ENCODE results near the gene SLC24A3.

Gene SLC24A3

GRCh38 chr20:19486446-19486845 lies 274.0 kb downstream of the SLC24A3 start:
- no peaks in the 10 kb centered on the region for H3K4me1 ChIP-seq (ENCODE audit: control insufficient read depth, low read length)
- no peaks in the 10 kb centered on the region for H4K20me1 ChIP-seq (ENCODE audit: control insufficient read depth, insufficient read depth, low read depth, low read length)
- H3K9me2 ChIP-seq (replicated peaks; ENCODE audit: control insufficient read depth, low read length) = no peaks in the 10 kb centered on the region
- no peak for TF ChIP-seq CTCF (IDR thresholded peaks at IDR 0.05; ENCODE audit: low read depth, low read length, poor library complexity, severe bottlenecking)
- no peak for TF ChIP-seq EZH2phosphoT487 (IDR thresholded peaks at IDR 0.05; ENCODE audit: borderline replicate concordance, low read length)
- no peaks in the 10 kb centered on the region for H3K27me3 ChIP-seq (ENCODE audit: control insufficient read depth, low read length)
- no peaks in the 10 kb centered on the region for H3K36me3 ChIP-seq (ENCODE audit: control insufficient read depth, low read length)
- no peak overlapping the region for H3K4me3 ChIP-seq (ENCODE audit: low read length)
- no peaks in the 10 kb centered on the region for H3K9me3 ChIP-seq (ENCODE audit: control insufficient read depth, insufficient read depth, low read length)
- H3F3A ChIP-seq (ENCODE audit: control insufficient read depth, insufficient read depth) = no peaks in the 10 kb centered on the region
- no peak overlapping the region for H3K4me2 ChIP-seq (ENCODE audit: low read length)
- H3K79me2 ChIP-seq (ENCODE audit: control insufficient read depth, low read length) = no peaks in the 10 kb centered on the region
- no peak overlapping the region for H3K27ac ChIP-seq (ENCODE audit: low read depth, low read length)

- TF ChIP-seq CTCF (IDR thresholded peaks at IDR 0.05; ENCODE audit: low read depth, low read length, poor library complexity, severe bottlenecking) = no peak
- no peak for TF ChIP-seq EZH2phosphoT487 (IDR thresholded peaks at IDR 0.05; ENCODE audit: borderline replicate concordance, low read length)
- H4K20me1 ChIP-seq (ENCODE audit: control insufficient read depth, insufficient read depth, low read depth, low read length) = no peaks in the 10 kb centered on the region
- no peaks in the 10 kb centered on the region for H3K4me1 ChIP-seq (ENCODE audit: control insufficient read depth, low read length)
- H3F3A ChIP-seq (ENCODE audit: control insufficient read depth, insufficient read depth) = no peaks in the 10 kb centered on the region
- no peaks in the 10 kb centered on the region for H3K79me2 ChIP-seq (ENCODE audit: control insufficient read depth, low read length)
- no peaks in the 10 kb centered on the region for H3K36me3 ChIP-seq (ENCODE audit: control insufficient read depth, low read length)
- no peak overlapping the region for H3K4me3 ChIP-seq (ENCODE audit: low read length)
- H3K9me2 ChIP-seq (replicated peaks; ENCODE audit: control insufficient read depth, low read length) = no peaks in the 10 kb centered on the region
- no peaks in the 10 kb centered on the region for H3K27me3 ChIP-seq (ENCODE audit: control insufficient read depth, low read length)
- no peak overlapping the region for H3K27ac ChIP-seq (ENCODE audit: low read depth, low read length)
- H3K9me3 ChIP-seq (ENCODE audit: control insufficient read depth, insufficient read depth, low read length) = no peaks in the 10 kb centered on the region
- H3K4me2 ChIP-seq (ENCODE audit: low read length) = no peak overlapping the region
Observed at GRCh38 chr20:19487420-19487819, 275.0 kb downstream of the SLC24A3 start.

GRCh38 chr20:19491241-19491640 lies 278.8 kb downstream of the SLC24A3 start:
- Histone ChIP-seq H3K4me1 (ENCODE audit: control insufficient read depth, low read length) (no peaks in the 10 kb centered on the region), H3K79me2 (ENCODE audit: control insufficient read depth, low read length) (no peaks in the 10 kb centered on the region), H3K36me3 (ENCODE audit: control insufficient read depth, low read length) (no peaks in the 10 kb centered on the region), H3F3A (ENCODE audit: control insufficient read depth, insufficient read depth) (no peaks in the 10 kb centered on the region), H3K27ac (ENCODE audit: low read depth, low read length) (no peak overlapping the region), H4K20me1 (ENCODE audit: control insufficient read depth, insufficient read depth, low read depth, low read length) (no peaks in the 10 kb centered on the region), H3K27me3 (ENCODE audit: control insufficient read depth, low read length) (no peaks in the 10 kb centered on the region), H3K4me2 (ENCODE audit: low read length) (no peak overlapping the region), H3K4me3 (ENCODE audit: low read length) (no peak overlapping the region), H3K9me3 (ENCODE audit: control insufficient read depth, insufficient read depth, low read length) (no peaks in the 10 kb centered on the region), H3K9me2 (replicated peaks; ENCODE audit: control insufficient read depth, low read length) (no peaks in the 10 kb centered on the region)
- TF ChIP-seq CTCF (IDR thresholded peaks at IDR 0.05; ENCODE audit: low read depth, low read length, poor library complexity, severe bottlenecking) (no peak), EZH2phosphoT487 (IDR thresholded peaks at IDR 0.05; ENCODE audit: borderline replicate concordance, low read length) (no peak)

- Histone ChIP-seq H3K36me3 (ENCODE audit: control insufficient read depth, low read length) (no peaks in the 10 kb centered on the region), H3K4me3 (ENCODE audit: low read length) (no peak overlapping the region)
- TF ChIP-seq EZH2phosphoT487 (IDR thresholded peaks at IDR 0.05; ENCODE audit: borderline replicate concordance, low read length) (no peak), CTCF (IDR thresholded peaks at IDR 0.05; ENCODE audit: low read depth, low read length, poor library complexity, severe bottlenecking) (no peak)
Observed at GRCh38 chr20:19492116-19492515, 279.7 kb downstream of the SLC24A3 start.

More at GRCh38 chr20:19492116-19492515, 279.7 kb downstream of the SLC24A3 start:
- H3K4me1 ChIP-seq (ENCODE audit: control insufficient read depth, low read length) = no peaks in the 10 kb centered on the region
- H3F3A ChIP-seq (ENCODE audit: control insufficient read depth, insufficient read depth) = no peaks in the 10 kb centered on the region
- H3K9me2 ChIP-seq (replicated peaks; ENCODE audit: control insufficient read depth, low read length) = no peaks in the 10 kb centered on the region
- no peaks in the 10 kb centered on the region for H3K79me2 ChIP-seq (ENCODE audit: control insufficient read depth, low read length)
- H3K9me3 ChIP-seq (ENCODE audit: control insufficient read depth, insufficient read depth, low read length) = no peaks in the 10 kb centered on the region
- no peak overlapping the region for H3K4me2 ChIP-seq (ENCODE audit: low read length)
- no peak overlapping the region for H3K27ac ChIP-seq (ENCODE audit: low read depth, low read length)
- no peaks in the 10 kb centered on the region for H3K27me3 ChIP-seq (ENCODE audit: control insufficient read depth, low read length)
- H4K20me1 ChIP-seq (ENCODE audit: control insufficient read depth, insufficient read depth, low read depth, low read length) = no peaks in the 10 kb centered on the region

All from DOHH2 (cell line).